ENCODE results near the gene CLIC1. TPM values are rescaled to one million over a fixed set of nuclear protein-coding genes. Genes with fewer than 3 reads are reported as not detected.

The CLIC1 gene
- total RNA-seq, 1 experiment from 2014 or later = 432 TPM

- TF ChIP-seq EZH2 (IDR thresholded peaks at IDR 0.05) (no peak), REST (IDR thresholded peaks at IDR 0.05; ENCODE audit: low read depth) (no peak), SP1 (IDR thresholded peaks at IDR 0.05; ENCODE audit: low read depth) (no peak), MAX (IDR thresholded peaks at IDR 0.05) (no peak), EZH2phosphoT487 (IDR thresholded peaks at IDR 0.05; ENCODE audit: borderline replicate concordance) (no peak)
- Histone ChIP-seq H3K27ac (ENCODE audit: low read depth, low read length) (no peak overlapping the region), H3K4me3 (replicated peaks in 1 of 2; ENCODE audit: low read depth in 1 of 2, low read length in 2 of 2) (no peak overlapping the region), H3K4me2 (ENCODE audit: low read length) (no peak overlapping the region), H4K20me1 (ENCODE audit: insufficient read depth) (no peaks in the 10 kb centered on the region), H3K9me2 (ENCODE audit: insufficient read depth) (no peaks in the 10 kb centered on the region), H3K79me2 (ENCODE audit: insufficient read depth, low read length) (no peaks in the 10 kb centered on the region), H2AFZ (ENCODE audit: low read depth, low read length, poor library complexity, severe bottlenecking) (no peak overlapping the region), H3K9ac (ENCODE audit: low read length) (no peak overlapping the region), H3K9me3 (ENCODE audit: control insufficient read depth in 1 of 2, insufficient read depth in 1 of 2, low read depth in 1 of 2, low read length in 2 of 2) (no peaks in the 10 kb centered on the region), H3K27me3 (ENCODE audit: insufficient read depth, low read length) (no peaks in the 10 kb centered on the region), H3K36me3 (ENCODE audit: control insufficient read depth in 1 of 2, insufficient read depth in 2 of 2, low read length in 2 of 2) (peaks cover 7 to 25% of the 10 kb centered on the region in 2 experiments; a peak in 2 of 4 replicates), H3K4me1 (ENCODE audit: control insufficient read depth in 1 of 2, insufficient read depth in 2 of 2, low read length in 2 of 2) (peaks cover 14 to 21% of the 10 kb centered on the region in 2 experiments)
- no TSS peak for BruUV-seq (replicated peaks)
- RAD21 ChIA-PET (ENCODE audit: low non-redundant PET in 1 of 2, low total read pairs in 2 of 2, uncharacterized antibody in 2 of 2, unreplicated experiment in 2 of 2) = no interaction called here
- CTCF ChIA-PET = no interaction called here
- POLR2A ChIA-PET = no interaction called here
- intact Hi-C loops (cut with micrococcal nuclease) = no loop called here
- DNase-seq (ENCODE audit: low read depth, low spot score) (no peak), ATAC-seq (no peak)
Observed at GRCh38 chr6:31686483-31686882, 49.8 kb downstream of the CLIC1 start.

GRCh38 chr6:31683591-31683990, 52.7 kb downstream of the CLIC1 start:
- TF ChIP-seq CEBPB (IDR thresholded peaks at IDR 0.05; ENCODE audit: low read depth) (no peak), FOSL1 (IDR thresholded peaks at IDR 0.05; ENCODE audit: low read depth) (no peak), ZFX (IDR thresholded peaks at IDR 0.05) (no peak), EGR1 (IDR thresholded peaks at IDR 0.05; ENCODE audit: low read depth) (no peak)
- Histone ChIP-seq H2AFZ (ENCODE audit: low read depth, low read length, poor library complexity, severe bottlenecking) (no peak overlapping the region), H3K79me2 (ENCODE audit: insufficient read depth, low read length) (no peaks in the 10 kb centered on the region), H3K4me2 (ENCODE audit: low read length) (no peak overlapping the region), H3K27me3 (ENCODE audit: insufficient read depth, low read length) (no peaks in the 10 kb centered on the region), H3K4me1 (ENCODE audit: control insufficient read depth in 1 of 2, insufficient read depth in 2 of 2, low read length in 2 of 2) (peaks cover 4 to 19% of the 10 kb centered on the region in 2 experiments; a peak in 3 of 4 replicates), H3K36me3 (ENCODE audit: control insufficient read depth in 1 of 2, insufficient read depth in 2 of 2, low read length in 2 of 2) (peaks cover 5 to 9% of the 10 kb centered on the region in 2 experiments; a peak in 2 of 4 replicates), H3K27ac (ENCODE audit: low read depth, low read length) (no peak overlapping the region), H4K20me1 (ENCODE audit: insufficient read depth) (no peaks in the 10 kb centered on the region), H3K9ac (ENCODE audit: low read length) (no peak overlapping the region), H3K9me3 (ENCODE audit: control insufficient read depth in 1 of 2, insufficient read depth in 1 of 2, low read depth in 1 of 2, low read length in 2 of 2) (no peaks in the 10 kb centered on the region), H3K4me3 (replicated peaks in 1 of 2; ENCODE audit: low read depth in 1 of 2, low read length in 2 of 2) (no peak overlapping the region), H3K9me2 (ENCODE audit: insufficient read depth) (no peaks in the 10 kb centered on the region)
- RAD21 ChIA-PET (ENCODE audit: low non-redundant PET in 1 of 2, low total read pairs in 2 of 2, uncharacterized antibody in 2 of 2, unreplicated experiment in 2 of 2) = no interaction called here
- no peak for ATAC-seq
- BruUV-seq (replicated peaks) = no TSS peak
- no peak for DNase-seq (ENCODE audit: low read depth, low spot score)
- POLR2A ChIA-PET = no interaction called here
- CTCF ChIA-PET = interaction anchor here (1.6 kb wide), 1 partner anchor 90 kb away, joined by 3 read pairs; no protein-coding TSS in a partner anchor
- intact Hi-C loops (cut with micrococcal nuclease) = no loop called here

Measured in HCT116 (cell line).